ENCODE measurements around the gene IQGAP1. TPM values are rescaled to one million over a fixed set of nuclear protein-coding genes. Genes with fewer than 3 reads are reported as not detected.

The IQGAP1 gene
- total RNA-seq, 4 donors from 2014 or later = 238 to 358 (median 282) TPM

GRCh38 chr15:90352107-90352893 lies 35.7 kb upstream of the IQGAP1 start, which contains the start of gene ZNF774:
TSS of gene ZNF774 (plus strand) at chr15:90352284. CDS start at chr15:90354661, 2,377 bp downstream.
- Histone ChIP-seq H3K4me1 (peaks cover 0 to 11% (median 2%) of the 10 kb centered on the region in 4 donors), H3K27me3 (no peaks in the 10 kb centered on the region), H3K9me3 (no peaks in the 10 kb centered on the region), H3K4me3 (peak within 1 kb of the TSS; percentile 58 to 97 (median 88)), H3K36me3 (peaks cover 0 to 4% (median 0%) of the 10 kb centered on the region in 3 donors), H3K27ac (peak within 1 kb of the TSS in 3 of 4 donors; percentile 47 to 78 (median 67))
- DNase-seq (ENCODE audit: low spot score in 2 of 2) = peak; percentile 76 to 91
- TF ChIP-seq POLR2A (IDR thresholded peaks at IDR 0.05) (peak in 1 of 2 donors; percentile 41), EP300 (IDR thresholded peaks at IDR 0.05) (peak in 1 of 2 donors; percentile 38), CTCF (IDR thresholded peaks at IDR 0.05) (peak in 1 of 5 experiments; percentile 24)
- WGBS, 2 donors = 1% methylated on average over 26 to 51 of the region's 53 CpGs

- WGBS, 2 donors = 91 to 97% methylated on average over 2 of the region's 2 CpGs
- no peak for TF ChIP-seq EP300 (IDR thresholded peaks at IDR 0.05)
- no peak for TF ChIP-seq POLR2A (IDR thresholded peaks at IDR 0.05)
- no peak for TF ChIP-seq CTCF (IDR thresholded peaks at IDR 0.05)
These were observed 33.1 kb upstream of the IQGAP1 start for GRCh38 chr15:90354986-90355385.

GRCh38 chr15:90358124-90359033 lies 29.7 kb upstream of the IQGAP1 start:
- H3K27ac ChIP-seq = no peak overlapping the region
- WGBS, 2 donors = 79 to 88% methylated on average over 8 of the region's 8 CpGs
- H3K4me1 ChIP-seq = peaks cover 0 to 16% (median 9%) of the 10 kb centered on the region in 4 donors
- peaks cover 0 to 16% (median 0%) of the 10 kb centered on the region in 3 donors for H3K36me3 ChIP-seq
- no peak overlapping the region for H3K4me3 ChIP-seq
- no peak for TF ChIP-seq EP300 (IDR thresholded peaks at IDR 0.05)
- no peak for TF ChIP-seq CTCF (IDR thresholded peaks at IDR 0.05)
- no peak for TF ChIP-seq POLR2A (IDR thresholded peaks at IDR 0.05)
- DNase-seq (ENCODE audit: low spot score in 2 of 2) = no peak
- no peaks in the 10 kb centered on the region for H3K9me3 ChIP-seq
- no peaks in the 10 kb centered on the region for H3K27me3 ChIP-seq

More at GRCh38 chr15:90354986-90355385, 33.1 kb upstream of the IQGAP1 start:
- H3K27me3 ChIP-seq = no peaks in the 10 kb centered on the region
- H3K36me3 ChIP-seq = peaks cover 0 to 16% (median 0%) of the 10 kb centered on the region in 3 donors
- no peaks in the 10 kb centered on the region for H3K9me3 ChIP-seq
- H3K4me1 ChIP-seq = peaks cover 0 to 11% (median 2%) of the 10 kb centered on the region in 4 donors
- H3K4me3 ChIP-seq = no peak overlapping the region
- H3K27ac ChIP-seq = no peak overlapping the region
- DNase-seq (ENCODE audit: low spot score in 2 of 2) = no peak

- H3K27ac ChIP-seq = no peak overlapping the region
- no peaks in the 10 kb centered on the region for H3K27me3 ChIP-seq
- TF ChIP-seq CTCF (IDR thresholded peaks at IDR 0.05) (no peak), POLR2A (IDR thresholded peaks at IDR 0.05) (no peak), EP300 (IDR thresholded peaks at IDR 0.05) (no peak)
- WGBS, 2 donors = 83% methylated on average over 14 of the region's 14 CpGs
- peaks cover 0 to 16% (median 0%) of the 10 kb centered on the region in 3 donors for H3K36me3 ChIP-seq
- peaks cover 0 to 16% (median 9%) of the 10 kb centered on the region in 4 donors for H3K4me1 ChIP-seq
- H3K9me3 ChIP-seq = no peaks in the 10 kb centered on the region
- no peak for DNase-seq (ENCODE audit: low spot score in 2 of 2)
- no peak overlapping the region for H3K4me3 ChIP-seq
These were observed 27.3 kb upstream of the IQGAP1 start for GRCh38 chr15:90360746-90361145.
